Testis (tissue), 2 donors: ENCODE data around the gene TTC19.

Source experiments
- CTCF ChIP-seq, 3 experiments: fragments of 450-650 bp in 2 of 3; fragments of 200-600 bp in 1 of 3; sonication (generic) in 1 of 3; IDR thresholded peaks; one replicate each; pipeline ENCODE4 v1.5.1; 2016 to 2019; ENCODE audit warnings: antibody characterized with exemption in 3 of 3, mild to moderate bottlenecking in 2 of 3, moderate library complexity in 1 of 3
- POLR2A ChIP-seq: fragments of 450-650 bp; IDR thresholded peaks from one replicate; pipeline ENCODE4 v1.6.1; 2017; ENCODE audit warnings: antibody characterized with exemption, mild to moderate bottlenecking, moderate library complexity

DNA sequence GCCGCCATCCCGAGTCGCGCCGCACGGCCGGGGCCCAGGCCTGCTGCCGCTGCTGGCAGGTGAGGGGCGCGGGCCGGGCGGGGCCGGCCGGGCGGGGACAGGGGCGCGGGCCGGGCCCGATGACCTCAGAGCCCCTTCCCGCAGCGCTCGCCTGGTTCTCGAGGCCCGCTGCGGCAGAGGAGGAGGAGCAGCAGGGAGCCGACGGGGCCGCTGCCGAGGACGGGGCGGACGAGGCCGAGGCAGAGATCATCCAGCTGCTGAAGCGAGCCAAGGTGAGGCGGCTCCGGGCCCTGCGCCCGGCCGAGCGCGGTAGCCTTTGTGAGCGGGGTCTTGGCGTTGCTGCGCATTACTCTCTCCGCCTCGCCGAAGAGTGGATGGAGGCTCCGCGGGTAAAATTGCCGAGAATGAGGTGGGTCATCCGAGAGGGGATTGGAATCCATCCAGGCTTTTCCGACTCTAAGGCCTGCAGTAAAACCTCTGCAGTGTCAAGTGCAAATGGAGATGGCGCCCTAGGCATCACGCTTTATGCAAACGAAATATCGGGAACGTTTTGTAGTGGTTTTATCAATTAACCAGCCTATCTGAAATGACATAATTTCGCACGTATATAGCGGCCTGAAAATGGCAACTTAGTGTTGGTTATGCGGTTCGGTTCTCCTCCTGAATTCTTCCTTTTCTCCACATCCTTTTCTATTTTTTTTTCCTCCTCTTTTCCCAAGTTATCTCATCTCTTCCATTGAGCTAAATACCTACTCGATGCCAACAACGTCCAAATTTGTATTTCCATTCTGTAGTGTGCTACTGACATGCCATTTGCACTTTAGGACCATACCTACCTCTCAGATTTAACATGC, 577 bp downstream of the TTC19 start:
- TF ChIP-seq CTCF (IDR thresholded peaks at IDR 0.05) (no peak), POLR2A (no peak)
